HEK293 (cell line): Measurements from ENCODE around the gene SIM2.

Experiments
- CTCF ChIP-seq: fragments of 450-650 bp; formaldehyde crosslinking; IDR thresholded peaks from 2 replicates; pipeline ENCODE4 v1.5.1; 2016; ENCODE audit warnings: missing biosample characterization, missing genetic modification characterization
- REST ChIP-seq: fragments of 450-650 bp; formaldehyde crosslinking; IDR thresholded peaks from 2 replicates; pipeline ENCODE4 v1.5.1; 2016; ENCODE audit warnings: missing biosample characterization, missing genetic modification characterization
- ZNF274 ChIP-seq, 2 experiments: fragments of 200-500 bp in 1 of 2; fragments of 450-650 bp in 1 of 2; sonication (Bioruptor generic) in 1 of 2; formaldehyde crosslinking in 1 of 2; IDR thresholded peaks; 2 replicates each; pipeline versions ENCODE4 v1.5.1 to v1.6.1; 2014 to 2016; ENCODE audit warnings: borderline replicate concordance in 1 of 2, inconsistent platforms in 1 of 2, low read length in 1 of 2, missing biosample characterization in 1 of 2, missing genetic modification characterization in 1 of 2
- ZNF596 ChIP-seq: fragments of 450-650 bp; IDR thresholded peaks from 2 replicates; pipeline ENCODE4 v1.5.0; 2018; ENCODE audit warnings: missing biosample characterization, mild to moderate bottlenecking, missing genetic modification characterization, moderate library complexity

GRCh38 chr21:36708286-36709029, 9.5 kb downstream of the SIM2 start:
- TF ChIP-seq ZNF274 (IDR thresholded peaks at IDR 0.05; ENCODE audit: low read length) (no peak), ZNF274 (tag by site-specific recombination; IDR thresholded peaks at IDR 0.05; ENCODE audit: borderline replicate concordance) (no peak), CTCF (tag by site-specific recombination) (no peak), ZNF596 (tag by site-specific recombination) (no peak), REST (no peak)
